SIG-M5 (cell line): Measurements from ENCODE around the gene CTXND2.
"Not testable (repeated sequence)": the region's sequence is repeated elsewhere in the genome, so short reads cannot be mapped to it uniquely, and the experiment has no call there.

Experiments used
- DNase-seq: peaks from one replicate; lab custom pipeline; 2025; lab: John Stamatoyannopoulos, UW

Gene CTXND2

DNA sequence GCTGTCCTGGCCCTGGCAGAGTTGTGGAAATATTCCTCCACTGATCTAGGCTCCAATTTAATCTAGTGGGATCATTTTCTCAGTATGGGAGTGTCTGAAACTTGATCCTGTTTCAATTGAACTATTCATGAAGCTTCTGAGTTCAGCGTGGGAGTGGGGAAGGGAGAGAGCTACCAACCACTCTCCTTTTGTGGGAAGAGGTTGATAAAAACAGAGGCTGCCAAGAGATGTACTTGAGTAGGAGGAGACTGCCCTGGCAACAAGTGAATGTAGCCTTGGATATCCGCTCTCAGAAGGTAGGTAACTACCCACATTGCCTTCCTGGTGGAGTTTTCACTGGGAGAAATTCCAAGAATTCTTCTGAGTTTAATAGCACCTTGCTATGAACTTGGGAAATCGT lies at the start of gene CTXND2:
CTXND2 (plus strand) TSS at position 119 of the 400 bp plus-strand sequence. CDS start 25,179 bp downstream, outside the sequence.
- DNase-seq, result no peak

GRCh38 chr1:150840850-150841249 lies 46.1 kb upstream of the CTXND2 start:
- not testable (repeated sequence) for DNase-seq

- DNase-seq, result no peak
These were observed 45.3 kb upstream of the CTXND2 start for GRCh38 chr1:150841626-150842025.

GRCh38 chr1:150842343-150842742 lies 44.6 kb upstream of the CTXND2 start:
- no peak for DNase-seq

- DNase-seq, result no peak
These were observed 44.0 kb upstream of the CTXND2 start for GRCh38 chr1:150842964-150843363.

DNA sequence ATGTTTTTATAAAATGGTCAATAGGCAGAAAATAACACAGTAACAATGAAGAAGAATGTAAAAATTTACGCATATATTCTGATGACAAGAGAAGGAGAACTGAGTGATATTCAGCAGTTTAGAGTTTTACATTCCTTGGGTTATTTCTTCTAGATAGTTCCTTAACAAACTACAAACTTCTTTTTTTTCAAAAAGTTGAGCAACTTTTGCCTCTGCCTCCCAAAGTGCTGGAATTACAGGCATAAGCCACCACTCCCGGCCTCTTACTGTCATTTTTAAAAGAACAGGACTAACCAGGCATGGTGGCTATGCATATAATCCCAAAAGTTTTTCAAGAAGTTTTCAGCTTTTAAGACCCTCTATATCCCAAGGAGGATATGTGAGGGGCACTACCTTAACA lies 43.5 kb upstream of the CTXND2 start:
- no peak for DNase-seq

GRCh38 chr1:150846473-150847146 lies 40.3 kb upstream of the CTXND2 start:
- DNase-seq, result no peak

- not testable (repeated sequence) for DNase-seq
These were observed 36.1 kb upstream of the CTXND2 start for GRCh38 chr1:150850801-150851362.

DNA sequence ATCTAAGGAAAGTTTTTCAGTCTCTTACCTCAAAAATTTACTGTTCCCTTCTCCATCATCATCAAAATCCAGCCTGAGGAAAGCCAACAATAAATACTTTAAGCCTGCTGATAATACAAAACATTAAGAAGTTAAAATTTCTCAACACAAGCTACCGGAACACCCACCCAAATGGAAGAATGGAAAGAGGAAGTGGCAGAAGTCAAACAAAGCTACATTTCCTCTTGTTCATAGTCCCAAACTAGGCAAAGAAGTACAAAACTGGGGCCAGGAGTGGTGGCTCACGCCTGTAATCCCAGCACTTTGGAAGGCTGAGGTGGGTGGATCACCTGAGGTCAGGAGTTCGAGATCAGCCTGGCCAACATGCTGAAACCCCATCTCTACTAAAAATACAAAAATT lies 34.2 kb upstream of the CTXND2 start:
- DNase-seq, result peak; percentile 71

DNA sequence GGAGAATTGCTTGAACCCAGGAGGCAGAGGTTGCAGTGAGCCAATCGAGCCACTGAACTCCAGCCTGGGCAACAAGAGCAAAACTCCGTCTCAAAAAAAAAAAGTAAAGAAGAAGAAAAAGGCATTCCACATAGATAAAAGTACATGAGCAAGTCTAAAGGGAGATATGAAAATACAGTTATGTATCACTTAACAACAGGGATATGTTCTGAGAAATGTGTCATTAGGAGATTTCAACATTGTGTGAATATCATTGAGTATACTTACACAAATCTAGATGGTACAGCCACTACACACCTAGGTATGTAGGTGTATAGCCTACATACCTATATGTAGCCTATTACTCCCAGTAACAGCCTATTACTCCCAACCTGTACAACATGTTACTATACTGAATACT lies 23.2 kb upstream of the CTXND2 start:
- no peak for DNase-seq

GRCh38 chr1:150864200-150864599 lies 22.7 kb upstream of the CTXND2 start:
- DNase-seq, result not testable (repeated sequence)

- no peak for DNase-seq
These were observed 17.3 kb upstream of the CTXND2 start for GRCh38 chr1:150869683-150870082.

DNA sequence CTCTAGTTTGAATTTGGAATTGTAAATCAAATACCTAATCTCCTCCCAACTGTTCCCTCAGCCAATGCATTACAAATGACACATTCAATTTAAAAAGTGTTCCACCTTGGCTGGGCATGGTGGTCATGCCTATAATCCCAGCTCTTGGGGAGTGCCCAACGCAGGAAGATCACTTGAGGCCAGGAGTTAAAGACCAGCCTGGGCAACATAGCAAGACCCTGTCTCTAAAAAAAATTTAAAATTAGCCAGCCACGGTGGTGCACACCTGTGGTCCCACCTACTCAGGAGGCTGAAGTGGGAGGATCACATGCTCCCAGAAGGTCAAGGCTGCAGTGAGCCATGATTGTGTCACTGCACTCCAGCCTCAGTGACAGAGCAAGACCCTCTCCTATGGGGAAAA lies 14.4 kb upstream of the CTXND2 start:
- no peak for DNase-seq

DNA sequence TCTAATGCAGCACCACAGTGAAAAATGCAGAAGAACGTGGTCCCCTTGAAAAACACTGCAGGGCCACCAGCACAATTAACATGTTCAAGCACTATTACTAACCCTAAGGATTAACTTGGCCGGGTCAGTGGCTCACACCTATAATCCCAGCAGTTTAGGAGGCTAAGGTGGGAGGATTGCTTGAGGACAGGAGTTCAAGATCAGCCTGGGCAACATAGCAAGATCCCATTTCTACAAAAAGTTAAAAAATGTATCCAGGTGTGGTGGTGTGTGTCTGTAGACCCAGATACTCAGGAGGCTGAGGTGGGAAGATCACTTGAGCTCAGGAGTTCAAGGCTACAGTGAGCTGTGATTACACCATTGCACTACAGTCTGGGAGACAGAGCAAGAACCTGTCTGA lies 13.4 kb upstream of the CTXND2 start:
- no peak for DNase-seq

DNA sequence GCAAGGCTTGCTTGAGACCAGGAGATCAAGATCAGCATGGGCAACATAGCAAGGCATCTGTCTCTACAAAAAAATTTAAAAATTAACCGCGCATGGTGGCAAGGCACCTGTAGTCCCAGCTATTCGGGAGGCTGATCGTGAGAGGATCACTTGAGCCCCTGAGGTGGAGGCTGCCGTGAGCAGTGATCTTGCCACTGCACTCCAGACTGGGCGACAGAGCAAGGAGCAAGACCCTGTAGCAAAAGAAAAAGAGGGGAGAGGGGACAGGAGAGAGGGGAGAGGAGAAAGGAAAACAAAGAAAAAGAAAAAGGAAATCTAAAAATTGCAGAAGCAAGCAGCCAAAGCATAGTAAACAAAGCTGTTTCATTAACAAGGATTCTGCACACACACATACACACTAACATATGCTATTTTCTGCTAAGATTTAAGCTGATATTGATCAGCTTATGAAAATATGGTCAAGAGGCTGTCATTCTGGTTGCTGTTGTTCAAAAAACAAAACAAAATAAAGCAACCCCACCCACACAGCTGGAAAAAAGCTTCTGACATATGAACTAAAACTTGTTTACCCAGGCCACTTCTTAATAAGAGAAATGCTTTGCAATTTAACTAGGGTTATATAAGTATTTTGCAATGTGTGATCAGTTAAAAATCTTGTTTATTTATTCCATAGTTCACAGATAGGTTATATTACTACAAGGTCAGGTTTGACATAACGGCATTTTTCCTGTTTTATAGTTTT lies 12.3 kb upstream of the CTXND2 start:
- DNase-seq, result no peak

DNA sequence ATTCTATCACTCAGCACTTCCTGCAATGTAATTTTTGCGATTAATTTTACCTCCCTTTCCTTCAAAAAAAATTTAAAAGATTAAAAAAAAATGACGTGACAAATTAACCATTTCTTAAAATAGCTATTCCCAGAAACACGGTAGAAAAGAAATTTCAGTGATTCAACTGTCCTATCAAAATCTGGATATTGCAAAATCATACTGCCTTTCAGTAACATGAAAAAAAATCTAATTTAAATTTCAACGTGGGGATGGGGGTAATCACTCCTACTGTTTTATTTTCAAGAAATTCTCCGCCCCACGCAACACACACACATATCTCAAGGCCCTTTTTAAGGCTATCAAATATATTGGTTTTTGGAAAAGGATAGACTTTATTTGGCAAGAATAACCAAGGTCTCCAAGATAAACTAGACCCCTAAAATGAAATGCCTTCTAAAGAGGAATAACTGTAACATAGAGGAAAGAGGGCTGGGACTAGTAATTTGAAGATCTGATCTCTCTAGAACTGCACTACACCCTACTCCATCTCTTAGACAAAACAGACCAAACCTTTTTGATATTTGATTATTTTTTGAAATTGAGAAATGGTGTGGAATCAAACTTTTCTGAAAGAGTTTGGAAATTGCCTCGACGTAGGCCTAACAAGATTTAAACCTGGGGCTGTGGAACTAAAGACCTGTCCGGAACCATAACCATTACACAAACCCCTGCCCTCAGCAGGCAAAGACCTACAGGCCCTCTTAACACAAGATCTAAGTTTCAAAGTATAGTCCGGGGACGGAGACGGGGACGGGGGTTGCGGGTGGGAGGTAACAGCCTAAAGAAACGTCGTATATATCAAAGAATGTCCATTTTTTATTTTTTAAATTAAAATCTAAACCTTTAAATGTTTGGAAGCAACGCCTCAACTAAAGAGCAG lies 11.5 kb upstream of the CTXND2 start:
- no peak for DNase-seq

DNA sequence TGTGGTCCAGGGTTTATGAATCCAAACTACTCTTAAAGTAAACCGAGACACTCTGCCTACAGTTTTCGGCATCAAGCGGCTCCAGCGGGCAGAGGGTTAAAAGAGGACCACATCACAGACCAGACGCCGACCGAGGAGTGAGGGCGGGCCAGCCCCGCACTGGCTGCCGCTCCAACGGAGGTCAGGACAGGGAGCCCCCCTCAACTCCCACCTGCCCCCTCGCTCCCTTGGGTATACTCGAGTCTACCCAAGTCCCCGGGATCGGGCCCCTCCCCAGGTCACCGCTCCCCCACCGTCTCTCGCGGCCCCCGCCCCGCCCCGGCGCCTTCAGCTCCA lies 10.8 kb upstream of the CTXND2 start:
- DNase-seq, result peak; percentile 13

- DNase-seq, result not testable (repeated sequence)
These were observed 8.0 kb upstream of the CTXND2 start for GRCh38 chr1:150878931-150879330.

DNA sequence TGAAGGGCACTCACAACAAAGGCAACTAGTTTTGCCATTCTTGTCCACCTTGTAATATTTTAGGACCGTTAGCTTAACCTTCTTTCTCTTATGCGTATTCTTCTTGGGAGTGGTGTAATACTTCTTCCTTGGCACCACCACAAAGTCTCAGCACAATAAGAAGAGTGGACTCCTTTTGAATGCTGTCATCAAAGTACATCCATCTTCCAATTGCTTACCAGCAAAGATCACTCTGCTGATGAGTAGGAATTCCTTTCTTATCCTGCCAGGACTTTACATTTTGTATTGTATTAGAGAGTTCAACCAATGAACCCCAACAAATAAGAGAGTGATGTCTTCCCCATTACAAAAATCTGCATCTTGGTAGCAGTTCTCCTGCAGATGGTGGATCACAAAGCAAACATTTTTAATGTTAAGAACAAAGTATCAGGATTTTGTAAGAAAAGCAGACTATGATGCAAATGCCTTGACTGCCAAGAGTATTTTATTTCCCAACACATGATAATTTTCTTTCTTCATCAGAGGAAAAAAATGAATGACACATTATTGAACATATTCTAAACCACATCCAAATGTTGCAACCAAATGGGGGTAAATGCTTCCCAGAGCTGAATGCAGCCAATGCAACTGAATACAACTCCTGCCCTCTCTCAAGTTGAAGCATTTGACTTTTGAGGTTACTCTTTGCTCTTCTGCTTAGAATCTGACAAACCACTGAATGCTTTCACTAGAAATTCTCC lies 5.4 kb upstream of the CTXND2 start:
- peak; percentile 86 for DNase-seq

GRCh38 chr1:150883121-150883520 lies 3.8 kb upstream of the CTXND2 start:
- DNase-seq, result not testable (repeated sequence)

- DNase-seq, result no peak
These were observed 1.8 kb downstream of the CTXND2 start for GRCh38 chr1:150888727-150889126.

GRCh38 chr1:150890033-150890416 lies 3.1 kb downstream of the CTXND2 start:
- no peak for DNase-seq
